SK-MEL-5 (cell line): ENCODE measurements around the gene RBSN. TPM values are rescaled to one million over a fixed set of nuclear protein-coding genes. Genes with fewer than 3 reads are reported as not detected.

Experiments
- DNase-seq: peaks from one replicate; pipeline ENCODE4 v3.0.0-alpha.2; 2016; ENCODE audit warnings: low read depth, low spot score
- in situ Hi-C: cut with HindIII; loops from 2 replicates; pipeline ENCODE4 v1.10.0; 2016; ENCODE audit warnings: low sequenced_read_pairs, high pct_unique_total_duplicates, low pct_unique_long_range_greater_than_20kb
- total RNA-seq: library from RNA; depleted of rRNA; stranded (reverse); fragments of >200 nt; shearing (Covaris generic); gene quantifications from 2 replicates; pipeline ENCODE4 v1.2.3, GENCODE V29; 2014

RBSN gene
- total RNA-seq, 1 experiment from 2014 or later: 22.1 TPM

DNA sequence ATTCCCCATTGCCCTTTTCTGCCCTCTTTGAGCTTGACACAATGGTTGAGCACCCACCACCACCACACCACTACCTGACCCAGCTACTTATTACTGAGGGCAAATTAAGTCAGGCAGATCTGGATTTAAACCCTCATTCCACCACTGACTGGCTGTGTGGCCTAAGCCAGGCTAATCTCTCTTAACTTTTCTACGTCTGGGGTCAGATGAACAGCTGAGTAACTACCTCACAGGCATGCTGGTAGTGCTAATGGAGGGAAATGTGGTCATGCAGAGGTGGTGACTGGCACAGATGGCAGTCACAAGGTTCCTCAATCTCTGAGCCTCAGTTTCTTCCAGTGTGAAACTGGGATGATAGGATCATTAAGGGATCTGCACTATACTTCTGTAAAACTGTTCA, 29.5 kb downstream of the RBSN start:
- in situ Hi-C loops: no loop called here

GRCh38 chr3:15066467-15066866, 32.5 kb downstream of the RBSN start:
- in situ Hi-C loops: no loop called here

More for the DNA sequence above, 29.5 kb downstream of the RBSN start:
- DNase-seq: no peak

GRCh38 chr3:15065550-15066007, 33.4 kb downstream of the RBSN start:
- in situ Hi-C loops: no loop called here
- DNase-seq: no peak

More at GRCh38 chr3:15066467-15066866, 32.5 kb downstream of the RBSN start:
- DNase-seq: no peak

DNA sequence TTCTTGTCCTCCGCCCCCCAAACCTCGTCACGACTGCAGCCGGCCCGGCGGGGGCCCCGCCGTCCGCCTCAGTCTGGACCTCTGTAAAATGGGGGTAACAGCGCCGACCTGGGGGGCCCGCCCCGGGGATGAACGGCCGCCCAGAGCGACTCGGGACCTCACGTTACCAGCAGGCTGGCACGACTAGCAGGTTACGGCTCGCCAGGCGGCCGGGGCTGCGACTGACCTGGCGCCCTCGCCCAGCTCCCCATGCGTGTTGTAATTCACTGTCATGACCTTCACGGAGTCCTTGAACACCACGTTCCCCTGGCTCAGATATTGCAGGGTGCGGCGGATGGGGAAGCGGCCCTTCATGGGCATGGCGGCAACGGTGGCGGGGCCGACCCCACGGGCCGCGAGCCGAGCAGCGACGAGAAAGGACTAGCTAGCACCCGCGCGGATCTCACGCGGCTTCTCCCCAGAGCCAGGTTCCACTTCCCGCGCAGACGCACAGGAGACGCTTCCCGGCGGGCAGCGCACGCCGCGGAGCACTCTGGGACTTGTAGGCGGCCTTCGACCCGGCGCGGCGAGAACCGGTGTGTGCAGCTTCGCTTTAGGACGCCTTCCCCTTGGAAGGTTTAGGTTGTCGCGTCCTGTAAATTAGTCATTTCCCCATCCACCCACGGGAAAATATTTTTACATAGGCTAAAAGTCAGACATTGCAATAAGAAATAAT, 34.0 kb downstream of the RBSN start, which contains the start of gene MRPS25:
Gene MRPS25 (minus strand): TSS at position 481 of the 715 bp plus-strand sequence. CDS start 121 bp downstream, at position 360.
- in situ Hi-C loops: no loop called here
- peak; percentile 93 for DNase-seq

DNA sequence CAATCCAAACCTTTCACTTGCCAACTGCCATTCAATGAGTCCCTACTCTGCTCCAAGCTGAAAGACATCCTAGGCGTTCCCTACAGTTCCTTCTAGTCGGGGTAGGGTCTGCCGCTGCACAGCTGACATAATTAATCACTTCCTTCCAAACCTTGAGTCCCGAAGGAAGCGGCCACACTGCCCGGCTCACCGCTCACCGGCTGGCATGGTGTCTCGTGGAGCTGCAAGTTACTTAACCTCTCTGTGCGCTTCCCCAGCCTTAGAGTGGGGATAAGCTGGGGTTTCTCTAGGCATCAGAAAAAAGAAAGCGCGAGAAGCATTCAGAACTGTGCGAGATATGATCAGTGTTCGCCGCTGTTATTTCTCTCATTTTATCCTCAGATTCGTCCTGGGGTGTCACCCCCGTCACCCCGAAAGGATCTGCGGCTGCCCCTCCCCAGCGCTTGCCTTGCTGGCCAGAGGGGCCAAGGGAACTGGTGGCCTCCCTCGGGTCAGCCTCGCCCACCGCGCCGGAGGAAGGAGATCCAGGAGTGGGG, 34.6 kb downstream of the RBSN start:
- DNase-seq: no peak
- in situ Hi-C loops: no loop called here

GRCh38 chr3:15063656-15064286, 35.2 kb downstream of the RBSN start:
- in situ Hi-C loops: no loop called here
- DNase-seq: no peak

- no peak for DNase-seq
- in situ Hi-C loops: no loop called here
Observed at GRCh38 chr3:15063238-15063637, 35.7 kb downstream of the RBSN start.

DNA sequence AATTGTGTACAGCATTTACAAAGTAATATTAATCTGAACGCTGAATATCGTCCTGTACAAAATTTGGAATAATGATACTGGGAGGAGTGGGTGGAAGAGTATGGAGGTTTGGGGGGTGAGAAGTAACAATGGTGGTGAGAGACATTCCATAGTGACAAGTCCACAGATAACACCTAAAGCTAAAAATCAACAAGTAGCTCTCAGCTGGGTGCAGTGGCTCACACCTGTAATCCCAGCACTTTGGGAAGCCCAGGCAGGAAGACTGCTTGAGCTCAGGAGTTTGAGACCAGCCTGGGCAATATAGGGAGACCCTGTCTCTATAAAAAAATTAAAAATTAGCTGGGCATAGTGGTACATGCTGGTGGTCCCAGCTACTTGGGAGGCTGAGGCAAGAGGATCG, 38.9 kb downstream of the RBSN start:
- no peak for DNase-seq
- in situ Hi-C loops: no loop called here

- DNase-seq: no peak
- in situ Hi-C loops: no loop called here
Observed at GRCh38 chr3:15056676-15057404, 42.1 kb downstream of the RBSN start.

DNA sequence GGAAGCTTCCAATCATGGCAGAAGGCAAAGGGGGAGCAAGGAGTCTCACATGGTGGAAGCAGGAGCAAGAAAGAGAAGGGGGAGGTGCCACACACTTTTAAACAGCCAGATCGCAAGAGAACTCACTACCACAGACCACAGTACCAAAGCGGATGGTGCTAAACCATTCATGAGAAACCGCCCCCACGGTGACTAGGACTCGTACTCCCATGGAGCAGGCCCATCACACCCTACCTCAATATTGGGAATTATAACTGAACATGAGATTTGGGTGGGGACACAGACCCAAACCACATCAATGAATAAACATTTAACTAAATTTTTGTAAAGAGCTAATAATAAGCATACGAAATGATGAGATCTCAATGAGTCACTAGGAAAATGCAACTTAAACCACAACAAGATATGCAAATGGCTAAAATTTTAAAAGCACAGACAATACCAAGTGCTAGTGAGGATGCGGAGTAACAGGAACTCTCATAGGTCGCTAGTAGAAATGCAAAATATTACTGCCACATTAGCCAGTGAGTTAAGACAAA, 43.9 kb downstream of the RBSN start:
- in situ Hi-C loops: no loop called here
- no peak for DNase-seq

DNA sequence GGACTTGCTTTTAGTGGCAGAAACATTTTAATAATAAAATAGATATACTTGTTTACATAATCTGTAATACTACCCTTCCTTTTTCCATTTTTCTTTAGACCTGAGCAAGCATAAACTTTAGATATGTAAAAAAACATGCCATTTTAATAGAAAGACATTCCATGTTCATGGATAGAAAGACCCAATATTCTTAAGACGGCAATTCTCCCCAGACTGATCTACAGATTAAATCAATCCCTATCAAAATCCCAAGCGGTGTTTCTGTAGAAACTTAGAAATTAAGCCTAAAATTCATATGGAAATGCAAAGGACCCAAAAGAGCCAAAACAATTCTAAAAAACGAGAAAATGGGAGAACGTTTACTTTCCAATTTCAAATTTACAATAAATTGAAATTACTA, 45.4 kb downstream of the RBSN start:
- in situ Hi-C loops: no loop called here
- no peak for DNase-seq

- in situ Hi-C loops: no loop called here
- peak; percentile 98 for DNase-seq
Observed at GRCh38 chr3:15052335-15053242, 46.4 kb downstream of the RBSN start.

GRCh38 chr3:15051531-15051930, 47.4 kb downstream of the RBSN start:
- in situ Hi-C loops: no loop called here
- peak; percentile 91 for DNase-seq

- DNase-seq: no peak
- in situ Hi-C loops: no loop called here
Observed at GRCh38 chr3:15050405-15051092, 48.4 kb downstream of the RBSN start.

GRCh38 chr3:15049584-15049983, 49.4 kb downstream of the RBSN start:
- in situ Hi-C loops: no loop called here
- DNase-seq: no peak

GRCh38 chr3:15045667-15046066, 53.3 kb downstream of the RBSN start:
- no peak for DNase-seq
- in situ Hi-C loops: no loop called here
